Measurements from ENCODE around the gene ATP1B1. TPM values are rescaled to one million over a fixed set of nuclear protein-coding genes. Genes with fewer than 3 reads are reported as not detected.

ATP1B1 gene
- total RNA-seq, 1 donor from 2014 or later, result 30.7 TPM

DNA sequence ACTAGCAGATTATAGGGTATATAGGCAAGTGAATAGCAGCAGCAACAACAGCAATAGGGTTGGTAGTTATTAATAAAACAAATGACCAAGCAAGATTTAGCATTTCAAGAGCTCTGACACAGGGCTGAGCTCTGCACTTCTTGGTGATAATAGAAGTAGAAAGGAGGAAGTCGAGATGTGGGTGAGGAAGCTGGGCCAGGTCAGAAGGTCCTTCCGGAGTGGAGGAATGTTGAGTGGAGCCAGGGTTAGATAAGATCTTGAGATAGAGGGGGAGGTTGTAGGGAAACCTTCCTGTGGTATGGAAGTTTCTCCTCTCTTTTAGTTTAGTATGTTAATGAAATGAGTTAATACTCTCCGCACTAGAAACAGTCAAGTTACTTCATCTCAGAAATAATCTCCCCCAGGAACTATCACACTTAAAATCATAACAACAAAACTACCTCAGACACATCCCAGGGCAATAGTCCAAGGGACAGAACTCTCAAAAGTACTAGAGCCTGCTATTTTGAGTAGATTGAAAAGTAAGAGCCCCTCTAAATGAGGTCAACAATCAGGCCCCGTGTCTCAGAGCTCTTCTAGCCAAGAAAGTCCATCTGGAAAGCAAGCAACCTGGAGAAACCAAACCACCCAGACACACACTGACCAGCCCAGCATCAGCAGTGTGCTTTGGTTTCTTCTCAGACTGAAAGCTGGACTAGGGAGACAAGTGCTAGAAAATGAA, 45.4 kb upstream of the ATP1B1 start:
- Histone ChIP-seq H3K27ac (no peak overlapping the region), H3K4me1 (no peaks in the 10 kb centered on the region), H3K4me2 (no peak overlapping the region), H3K36me3 (no peaks in the 10 kb centered on the region), H2AFZ (replicated peaks) (no peak overlapping the region), H3K27me3 (no peaks in the 10 kb centered on the region), H3K4me3 (no peak overlapping the region), H3F3A (ENCODE audit: low read depth) (no peaks in the 10 kb centered on the region), H3K9me3 (ENCODE audit: low read depth) (no peaks in the 10 kb centered on the region), H4K20me1 (ENCODE audit: low read depth) (no peaks in the 10 kb centered on the region), H3K9ac (no peak overlapping the region), H3K79me2 (ENCODE audit: low read depth) (no peaks in the 10 kb centered on the region)
- no peak overlapping the region for H3K4me3 Mint-ChIP-seq
- H3K27me3 Mint-ChIP-seq (ENCODE audit: insufficient read depth, low read depth), result no peaks in the 10 kb centered on the region
- no peaks in the 10 kb centered on the region for H3K9me3 Mint-ChIP-seq
- no peak for DNase-seq (ENCODE audit: low spot score)
- H3K4me1 Mint-ChIP-seq, result peaks cover 4% of the 10 kb centered on the region
- H3K27ac Mint-ChIP-seq, result no peak overlapping the region
- TF ChIP-seq, protein P1, sequence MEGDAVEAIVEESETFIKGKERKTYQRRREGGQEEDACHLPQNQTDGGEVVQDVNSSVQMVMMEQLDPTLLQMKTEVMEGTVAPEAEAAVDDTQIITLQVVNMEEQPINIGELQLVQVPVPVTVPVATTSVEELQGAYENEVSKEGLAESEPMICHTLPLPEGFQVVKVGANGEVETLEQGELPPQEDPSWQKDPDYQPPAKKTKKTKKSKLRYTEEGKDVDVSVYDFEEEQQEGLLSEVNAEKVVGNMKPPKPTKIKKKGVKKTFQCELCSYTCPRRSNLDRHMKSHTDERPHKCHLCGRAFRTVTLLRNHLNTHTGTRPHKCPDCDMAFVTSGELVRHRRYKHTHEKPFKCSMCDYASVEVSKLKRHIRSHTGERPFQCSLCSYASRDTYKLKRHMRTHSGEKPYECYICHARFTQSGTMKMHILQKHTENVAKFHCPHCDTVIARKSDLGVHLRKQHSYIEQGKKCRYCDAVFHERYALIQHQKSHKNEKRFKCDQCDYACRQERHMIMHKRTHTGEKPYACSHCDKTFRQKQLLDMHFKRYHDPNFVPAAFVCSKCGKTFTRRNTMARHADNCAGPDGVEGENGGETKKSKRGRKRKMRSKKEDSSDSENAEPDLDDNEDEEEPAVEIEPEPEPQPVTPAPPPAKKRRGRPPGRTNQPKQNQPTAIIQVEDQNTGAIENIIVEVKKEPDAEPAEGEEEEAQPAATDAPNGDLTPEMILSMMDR (IDR thresholded peaks at IDR 0.05), result no peak
- TF ChIP-seq EZH2phosphoT487 (IDR thresholded peaks at IDR 0.05), result no peak
- TF ChIP-seq EZH2 (IDR thresholded peaks at IDR 0.05), result no peak
- no peaks in the 10 kb centered on the region for H3K36me3 Mint-ChIP-seq

DNA sequence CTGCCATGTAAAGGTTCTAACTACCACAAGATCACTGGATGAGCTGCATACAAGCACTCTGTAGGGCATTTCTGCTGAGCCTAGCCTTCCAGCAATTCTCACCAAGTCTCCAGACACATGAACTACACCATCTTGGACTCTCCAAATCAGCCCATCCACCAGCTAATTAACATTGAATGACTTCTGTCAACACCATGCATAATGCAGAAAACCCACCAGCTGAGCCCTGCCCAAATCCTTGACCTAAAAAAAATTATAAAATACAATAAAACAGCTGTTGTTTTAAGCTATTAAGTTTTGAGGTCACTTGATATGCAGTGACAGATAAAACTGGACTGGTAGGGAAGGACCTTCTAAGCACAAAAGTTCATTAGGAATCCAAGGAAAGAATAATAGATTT, 44.3 kb upstream of the ATP1B1 start:
- no peak overlapping the region for H3K27ac Mint-ChIP-seq
- TF ChIP-seq EZH2 (IDR thresholded peaks at IDR 0.05) (no peak), EZH2phosphoT487 (IDR thresholded peaks at IDR 0.05) (no peak)
- TF ChIP-seq, protein P1 (IDR thresholded peaks at IDR 0.05), result no peak
- H3K79me2 ChIP-seq (ENCODE audit: low read depth), result no peaks in the 10 kb centered on the region

DNA sequence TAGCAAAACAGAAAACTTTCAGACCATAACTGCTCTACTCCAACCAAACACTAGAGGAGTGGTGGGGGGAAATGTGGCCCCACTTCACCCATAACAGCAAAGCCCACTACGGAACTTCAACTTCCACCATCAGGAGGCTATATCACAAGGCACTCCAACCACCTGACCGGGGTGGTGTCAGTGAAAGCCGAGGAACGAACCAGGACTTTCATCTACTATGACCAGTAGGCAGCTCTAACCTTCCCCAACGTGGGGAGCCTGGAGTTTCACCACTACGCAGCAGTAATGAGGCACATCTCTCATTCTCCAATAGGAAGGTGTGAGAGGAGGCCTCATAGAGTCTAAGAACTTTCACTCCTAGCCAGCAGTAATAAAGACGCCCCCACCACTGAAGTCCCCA, 42.4 kb upstream of the ATP1B1 start:
- Histone ChIP-seq H3K9ac (no peak overlapping the region), H4K20me1 (ENCODE audit: low read depth) (no peaks in the 10 kb centered on the region), H3K4me1 (no peaks in the 10 kb centered on the region), H3F3A (ENCODE audit: low read depth) (no peaks in the 10 kb centered on the region), H3K36me3 (no peaks in the 10 kb centered on the region), H3K9me3 (ENCODE audit: low read depth) (peaks cover 7% of the 10 kb centered on the region), H2AFZ (replicated peaks) (no peak overlapping the region), H3K27ac (no peak overlapping the region), H3K4me3 (no peak overlapping the region), H3K4me2 (no peak overlapping the region), H3K27me3 (no peaks in the 10 kb centered on the region), H3K79me2 (ENCODE audit: low read depth) (no peaks in the 10 kb centered on the region)
- Mint-ChIP-seq H3K4me3 (no peak overlapping the region), H3K4me1 (peaks cover 4% of the 10 kb centered on the region), H3K27ac (no peak overlapping the region), H3K9me3 (peaks cover 4% of the 10 kb centered on the region), H3K27me3 (ENCODE audit: insufficient read depth, low read depth) (no peaks in the 10 kb centered on the region), H3K36me3 (no peaks in the 10 kb centered on the region)
- TF ChIP-seq EZH2phosphoT487 (IDR thresholded peaks at IDR 0.05) (no peak), EZH2 (IDR thresholded peaks at IDR 0.05) (no peak)
- TF ChIP-seq, protein P1 (IDR thresholded peaks at IDR 0.05), result no peak
- no peak for DNase-seq (ENCODE audit: low spot score)

More for the DNA sequence above, 44.3 kb upstream of the ATP1B1 start:
- H3K4me1 Mint-ChIP-seq, result peaks cover 4% of the 10 kb centered on the region
- H3K27me3 ChIP-seq, result no peaks in the 10 kb centered on the region
- H3K9ac ChIP-seq, result no peak overlapping the region
- no peak overlapping the region for H3K4me3 ChIP-seq
- H3K4me1 ChIP-seq, result no peaks in the 10 kb centered on the region
- no peak overlapping the region for H2AFZ ChIP-seq (replicated peaks)
- no peak for DNase-seq (ENCODE audit: low spot score)
- H3K27ac ChIP-seq, result no peak overlapping the region
- H3K36me3 ChIP-seq, result no peaks in the 10 kb centered on the region
- no peak overlapping the region for H3K4me2 ChIP-seq
- no peaks in the 10 kb centered on the region for H3K36me3 Mint-ChIP-seq
- no peaks in the 10 kb centered on the region for H3F3A ChIP-seq (ENCODE audit: low read depth)
- H3K27me3 Mint-ChIP-seq (ENCODE audit: insufficient read depth, low read depth), result no peaks in the 10 kb centered on the region
- no peaks in the 10 kb centered on the region for H4K20me1 ChIP-seq (ENCODE audit: low read depth)
- H3K9me3 Mint-ChIP-seq, result peaks cover 4% of the 10 kb centered on the region
- no peak overlapping the region for H3K4me3 Mint-ChIP-seq
- H3K9me3 ChIP-seq (ENCODE audit: low read depth), result peaks cover 3% of the 10 kb centered on the region
